ENCODE data around the gene CYLD. TPM values are rescaled to one million over a fixed set of nuclear protein-coding genes. Genes with fewer than 3 reads are reported as not detected.

The CYLD gene
- total RNA-seq, 1 experiment from 2014 or later, result 8.3 TPM

DNA sequence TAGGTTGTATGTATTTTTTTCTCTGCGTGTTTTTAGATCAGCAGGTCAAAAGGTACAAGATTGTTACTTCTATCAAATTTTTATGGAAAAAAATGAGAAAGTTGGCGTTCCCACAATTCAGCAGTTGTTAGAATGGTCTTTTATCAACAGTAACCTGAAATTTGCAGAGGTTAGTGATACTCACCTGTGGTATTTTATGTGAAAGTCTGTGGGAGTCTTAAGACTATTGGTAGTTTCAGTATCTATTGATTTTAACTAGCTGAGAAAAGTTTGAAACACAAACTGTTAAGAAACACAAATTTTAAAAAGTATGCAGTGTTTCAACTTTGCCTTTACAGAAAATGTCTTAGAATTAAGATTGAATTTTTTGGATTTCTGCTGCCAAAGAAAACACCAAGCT lies 49.6 kb downstream of the CYLD start:
- Histone ChIP-seq H3K27me3 (no peaks in the 10 kb centered on the region), H3K36me3 (no peaks in the 10 kb centered on the region), H3K4me3 (no peak overlapping the region), H3K9me3 (no peaks in the 10 kb centered on the region)
- no peak for DNase-seq

DNA sequence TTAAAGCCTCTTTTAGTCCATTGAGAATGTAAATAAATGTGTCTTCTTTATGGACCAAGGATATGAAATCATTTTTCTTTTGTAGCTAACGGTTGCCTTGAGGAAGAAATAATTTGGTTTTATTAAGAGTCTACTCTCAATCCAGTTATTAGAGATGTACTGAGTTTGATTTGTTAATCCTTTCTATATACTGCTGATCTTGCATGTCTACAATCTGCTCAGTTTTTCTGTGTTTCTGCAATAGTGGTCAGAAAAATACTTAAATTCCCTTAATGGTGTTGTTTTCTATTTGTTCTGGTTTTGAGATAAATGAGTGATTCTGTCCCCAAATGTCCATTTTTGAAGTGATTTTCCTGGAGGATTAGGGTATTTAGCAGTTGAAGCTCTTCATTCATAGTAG lies 54.9 kb downstream of the CYLD start:
- Histone ChIP-seq H3K36me3 (no peaks in the 10 kb centered on the region), H3K9me3 (no peaks in the 10 kb centered on the region), H3K27me3 (no peaks in the 10 kb centered on the region), H3K4me3 (no peak overlapping the region)
- DNase-seq, result no peak

DNA sequence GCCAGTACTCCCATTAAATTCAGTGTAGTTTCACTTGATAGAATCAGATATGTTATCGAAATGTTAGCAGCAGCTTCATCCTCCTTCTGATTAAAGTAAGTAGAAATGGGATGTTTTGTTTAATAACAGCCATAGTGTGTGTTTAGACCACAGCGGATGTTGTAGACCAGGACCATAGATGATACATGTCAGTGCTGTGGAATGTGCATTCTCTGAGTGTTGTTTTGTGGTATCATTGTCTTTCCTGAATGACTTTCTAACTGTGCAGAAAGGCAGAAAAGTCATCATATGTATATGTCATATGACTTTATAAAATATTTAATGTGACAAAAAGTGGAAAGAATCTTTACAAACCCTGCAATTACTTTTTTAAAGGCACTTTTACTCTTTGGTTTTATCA lies 55.6 kb downstream of the CYLD start:
- DNase-seq, result no peak
- Histone ChIP-seq H3K27me3 (no peaks in the 10 kb centered on the region), H3K4me3 (no peak overlapping the region), H3K9me3 (no peaks in the 10 kb centered on the region), H3K36me3 (no peaks in the 10 kb centered on the region)

DNA sequence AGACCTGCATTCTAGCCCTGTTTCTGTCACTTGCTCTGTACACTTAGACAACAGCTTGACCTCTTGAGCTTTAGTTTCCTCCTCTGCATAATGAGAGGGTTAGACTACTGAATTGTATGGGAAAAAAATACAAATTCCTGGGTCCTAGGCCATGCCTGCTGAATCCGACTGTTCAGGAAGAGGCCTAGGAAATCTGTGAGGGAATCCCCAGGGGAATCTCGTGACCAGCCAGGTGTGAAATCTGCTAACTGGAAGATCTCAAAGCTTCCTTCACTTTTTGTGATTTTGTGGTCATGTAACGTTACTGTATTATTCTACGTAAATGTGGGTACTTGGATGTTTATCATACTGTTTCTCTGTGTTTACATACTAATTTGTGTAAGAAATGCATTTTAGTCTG lies 58.2 kb downstream of the CYLD start:
- H3K27me3 ChIP-seq, result no peaks in the 10 kb centered on the region
- DNase-seq, result no peak
- no peak overlapping the region for H3K4me3 ChIP-seq
- H3K36me3 ChIP-seq, result no peaks in the 10 kb centered on the region
- H3K9me3 ChIP-seq, result no peaks in the 10 kb centered on the region

DNA sequence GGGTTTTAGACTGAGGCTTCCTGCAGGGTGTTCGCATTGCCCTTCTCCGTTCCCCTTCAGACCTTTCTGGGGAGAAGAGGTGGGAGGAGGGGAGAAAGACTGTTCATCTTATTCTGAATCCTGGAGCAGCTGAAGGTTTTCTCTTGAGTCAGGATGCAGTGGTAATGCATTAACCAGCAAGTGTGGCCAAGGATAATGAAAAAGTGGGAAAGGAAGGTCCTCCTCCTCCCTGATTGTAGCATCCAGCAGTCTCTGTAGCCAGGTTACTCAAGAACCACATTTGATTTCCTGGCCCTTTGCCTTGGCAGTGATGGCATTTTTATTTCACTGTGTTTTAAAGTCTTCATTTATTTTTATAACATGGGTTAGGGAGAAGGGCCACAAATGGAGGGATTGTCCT lies 59.1 kb downstream of the CYLD start:
- Histone ChIP-seq H3K36me3 (no peaks in the 10 kb centered on the region), H3K27me3 (no peaks in the 10 kb centered on the region), H3K9me3 (no peaks in the 10 kb centered on the region), H3K4me3 (no peak overlapping the region)
- no peak for DNase-seq

DNA sequence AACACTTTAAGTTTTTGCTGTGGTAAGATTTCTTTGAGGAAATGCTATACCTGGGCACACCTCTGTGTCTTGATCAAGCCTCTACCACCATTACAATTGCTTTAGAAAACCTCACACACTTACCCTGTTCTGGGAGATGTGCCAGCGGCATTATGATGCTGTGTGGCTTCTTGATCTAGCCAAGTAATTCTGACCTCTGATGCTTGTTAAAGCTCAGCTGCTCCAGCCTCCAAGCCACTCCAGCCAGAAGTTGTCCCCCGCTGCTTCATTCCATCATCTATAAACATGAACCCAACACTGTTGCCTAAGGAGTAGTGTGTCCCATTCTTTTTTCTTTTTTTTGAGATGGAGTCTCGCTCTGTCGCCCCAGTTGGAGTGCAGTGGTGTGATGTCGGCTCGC lies 60.1 kb downstream of the CYLD start:
- no peak overlapping the region for H3K4me3 ChIP-seq
- DNase-seq, result peak; percentile 48
- H3K36me3 ChIP-seq, result no peaks in the 10 kb centered on the region
- H3K9me3 ChIP-seq, result no peaks in the 10 kb centered on the region
- H3K27me3 ChIP-seq, result no peaks in the 10 kb centered on the region

DNA sequence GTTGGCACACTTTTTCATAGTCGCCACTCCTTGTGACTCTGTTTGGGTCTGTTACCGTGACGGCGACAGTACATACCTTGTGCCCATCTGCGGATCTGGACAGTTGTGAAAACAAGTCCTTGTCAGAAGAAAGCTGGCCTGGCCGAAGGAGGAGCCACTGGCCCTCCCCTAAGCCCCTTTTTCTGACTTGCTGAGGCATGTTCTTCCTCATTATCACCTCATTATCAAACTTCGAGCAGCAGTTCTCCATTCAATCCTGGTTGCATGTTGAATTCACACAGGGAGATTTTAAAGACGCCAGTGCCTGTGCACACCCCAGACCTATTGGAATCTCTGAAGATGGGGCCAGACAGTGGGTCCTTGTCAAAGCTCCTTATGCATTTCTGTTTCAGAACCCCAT lies 61.1 kb downstream of the CYLD start:
- no peak for DNase-seq
- Histone ChIP-seq H3K27me3 (no peaks in the 10 kb centered on the region), H3K36me3 (no peaks in the 10 kb centered on the region), H3K4me3 (no peak overlapping the region), H3K9me3 (no peaks in the 10 kb centered on the region)

DNA sequence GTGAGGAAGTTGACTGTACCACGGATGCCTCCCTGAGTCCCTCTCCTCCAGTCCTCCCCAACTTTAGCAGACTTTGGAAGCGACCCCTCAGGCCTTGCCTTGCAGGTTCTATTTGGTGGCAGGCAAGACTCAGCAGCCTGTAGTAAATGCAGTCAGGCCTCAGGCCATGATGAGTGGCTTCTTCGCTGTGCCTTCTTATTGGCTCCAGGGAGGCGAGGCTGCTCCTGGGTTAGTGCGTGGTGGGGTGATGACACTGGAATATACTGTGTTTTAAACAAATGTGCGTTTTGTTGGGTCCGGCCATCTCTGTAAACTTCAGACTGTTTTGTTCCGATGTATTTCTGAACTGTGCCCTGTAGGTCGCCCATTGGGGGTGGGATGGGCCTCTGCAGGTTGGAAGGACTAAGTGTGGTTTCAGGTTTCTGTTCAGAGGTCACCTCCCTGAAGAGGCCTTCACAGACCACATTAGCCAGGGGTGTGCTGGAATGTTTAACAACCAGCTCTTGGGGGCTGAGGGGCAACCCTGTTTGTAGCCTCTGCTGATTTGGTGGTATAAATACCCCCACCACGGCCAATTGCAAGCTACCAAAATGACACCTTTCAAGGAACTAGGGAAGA lies 62.5 kb downstream of the CYLD start:
- no peaks in the 10 kb centered on the region for H3K36me3 ChIP-seq
- DNase-seq, result no peak
- H3K4me3 ChIP-seq, result no peak overlapping the region
- H3K9me3 ChIP-seq, result no peaks in the 10 kb centered on the region
- H3K27me3 ChIP-seq, result no peaks in the 10 kb centered on the region

DNA sequence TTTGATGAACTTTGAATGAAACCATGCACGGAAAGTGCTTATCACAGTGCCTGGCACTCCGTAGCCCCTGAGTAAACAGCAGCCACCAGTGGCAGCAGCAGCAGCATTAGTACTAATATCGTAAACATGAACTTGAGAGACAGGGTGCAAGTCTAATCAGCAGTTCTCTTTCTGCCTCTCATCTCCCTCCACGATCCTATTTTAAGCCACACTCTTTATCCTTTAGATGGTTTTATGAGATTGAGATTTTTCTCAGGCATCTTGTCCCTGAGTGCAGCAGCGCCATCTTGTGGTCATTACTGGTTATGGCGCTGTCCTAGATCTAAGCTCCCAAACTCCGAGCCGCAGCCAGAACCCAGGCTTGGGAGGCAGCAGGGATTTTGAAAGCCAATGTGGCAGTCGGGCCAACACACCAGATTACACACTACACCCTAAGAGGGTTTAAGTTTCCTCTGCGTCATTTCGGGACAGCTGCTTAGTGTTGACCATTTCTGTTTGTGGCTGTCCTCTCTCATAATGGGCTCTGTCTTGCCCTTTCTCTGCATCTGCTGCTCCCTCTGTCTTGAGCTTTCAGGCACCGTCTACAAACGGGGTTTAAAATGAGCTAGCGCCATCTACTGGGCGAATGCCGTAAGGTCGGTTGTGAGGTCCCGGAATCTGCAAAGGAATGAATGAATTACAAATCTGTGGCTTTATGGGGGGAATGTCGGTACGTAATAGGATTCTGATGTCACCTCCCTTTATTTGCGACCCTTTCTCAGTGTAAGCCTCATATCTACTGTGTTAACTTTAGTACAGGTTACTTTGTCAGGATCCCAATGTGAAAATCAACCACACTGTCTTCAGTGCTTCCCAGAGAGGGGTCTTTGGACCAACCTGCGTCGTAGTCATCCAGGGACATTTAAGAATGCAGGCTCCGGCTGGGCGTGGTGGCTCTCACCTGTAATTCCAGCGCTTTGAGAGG lies 64.5 kb downstream of the CYLD start:
- Histone ChIP-seq H3K9me3 (no peaks in the 10 kb centered on the region), H3K4me3 (peak overlapping the region; percentile 23), H3K27me3 (no peaks in the 10 kb centered on the region), H3K36me3 (no peaks in the 10 kb centered on the region)
- DNase-seq, result peak; percentile 52

DNA sequence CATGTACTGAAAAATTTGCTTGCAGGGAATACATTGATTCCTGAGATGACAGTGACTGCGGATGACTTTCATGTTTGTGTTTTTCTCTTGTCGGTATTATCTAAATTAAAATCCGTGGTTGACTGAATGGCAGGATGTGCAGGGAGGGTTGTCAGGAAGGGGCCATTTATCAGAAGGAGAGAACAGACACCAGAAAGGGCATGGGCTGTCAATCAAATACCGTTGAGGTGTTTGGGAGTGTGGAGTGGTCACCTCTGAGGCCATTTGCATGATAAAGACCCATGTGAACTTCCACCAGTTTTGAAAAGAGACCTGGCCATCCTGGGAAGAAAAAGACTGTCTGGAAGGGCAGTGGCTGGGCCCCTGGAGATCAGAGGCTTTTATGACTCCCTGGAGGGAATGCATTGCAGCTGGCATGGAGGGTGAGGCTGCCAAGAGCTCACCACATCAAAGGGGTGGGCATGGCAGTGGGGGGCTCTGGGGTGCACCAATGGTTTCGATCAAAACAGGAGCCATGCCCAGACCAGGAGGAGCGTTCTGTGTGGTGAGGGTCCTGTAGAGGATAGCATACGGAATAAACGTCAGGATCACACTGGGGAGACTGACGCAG lies 67.1 kb downstream of the CYLD start:
- Histone ChIP-seq H3K36me3 (no peaks in the 10 kb centered on the region), H3K27me3 (no peaks in the 10 kb centered on the region)

DNA sequence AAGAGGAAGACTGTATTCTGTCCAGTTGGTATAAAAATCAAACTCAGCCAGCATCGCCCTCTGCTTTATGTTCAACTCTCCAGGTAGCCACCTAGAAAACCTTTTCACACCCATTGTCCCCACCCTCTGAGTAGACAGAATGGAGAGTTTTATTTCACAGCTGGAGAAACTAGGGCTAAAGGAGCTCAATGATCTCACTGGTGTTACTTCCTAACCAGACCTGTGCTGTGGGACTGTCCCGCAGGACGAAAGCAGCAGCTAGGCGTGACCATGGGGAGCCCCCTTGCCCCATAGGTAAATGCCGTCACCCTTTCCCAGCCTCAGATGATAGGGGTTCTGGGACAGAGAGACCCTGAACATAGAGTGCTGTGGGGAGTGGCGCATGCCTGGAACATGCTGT lies 67.7 kb downstream of the CYLD start:
- no peak for DNase-seq
- H3K9me3 ChIP-seq, result no peaks in the 10 kb centered on the region
- no peak overlapping the region for H3K4me3 ChIP-seq
- no peaks in the 10 kb centered on the region for H3K36me3 ChIP-seq
- H3K27me3 ChIP-seq, result no peaks in the 10 kb centered on the region

More for the DNA sequence above, 67.1 kb downstream of the CYLD start:
- Histone ChIP-seq H3K4me3 (no peak overlapping the region), H3K9me3 (no peaks in the 10 kb centered on the region)
- DNase-seq, result no peak

DNA sequence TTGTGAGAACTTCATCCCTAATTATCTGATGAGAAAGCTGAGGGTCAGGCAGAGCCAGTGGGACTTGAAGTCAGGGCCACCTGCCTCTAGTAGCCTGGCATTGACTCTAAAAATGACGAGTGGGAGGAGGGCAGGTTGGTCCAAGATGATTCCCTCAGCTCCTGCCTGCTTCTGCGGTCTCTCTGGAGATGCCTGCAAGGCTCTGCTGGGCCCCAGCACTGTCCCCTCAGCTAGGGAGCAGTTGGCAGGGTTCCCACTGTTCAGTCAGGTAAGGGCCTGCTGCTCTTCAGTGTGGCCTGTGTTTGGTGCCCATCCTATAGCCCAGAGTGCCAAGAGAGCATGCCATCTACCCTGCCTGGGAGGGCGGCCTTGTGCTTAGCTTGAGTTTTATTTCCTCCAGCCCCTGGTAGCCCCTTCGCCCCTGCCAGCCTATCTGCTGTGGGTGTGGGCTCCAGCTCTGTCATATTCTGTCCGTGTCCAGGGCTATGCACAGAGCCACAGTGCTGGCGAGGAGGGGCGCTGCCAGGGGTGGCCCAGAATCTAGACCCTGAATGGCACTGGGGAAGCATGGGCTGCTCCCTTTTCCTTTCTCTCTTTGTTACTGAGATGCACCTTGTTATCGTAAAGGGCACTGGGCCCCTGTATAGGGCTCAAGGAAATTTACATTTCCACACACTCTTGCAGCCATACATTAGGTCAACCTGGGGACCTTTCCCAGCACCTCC lies 68.5 kb downstream of the CYLD start:
- no peak for DNase-seq
- no peak overlapping the region for H3K4me3 ChIP-seq
- H3K27me3 ChIP-seq, result no peaks in the 10 kb centered on the region
- no peaks in the 10 kb centered on the region for H3K36me3 ChIP-seq
- no peaks in the 10 kb centered on the region for H3K9me3 ChIP-seq

DNA sequence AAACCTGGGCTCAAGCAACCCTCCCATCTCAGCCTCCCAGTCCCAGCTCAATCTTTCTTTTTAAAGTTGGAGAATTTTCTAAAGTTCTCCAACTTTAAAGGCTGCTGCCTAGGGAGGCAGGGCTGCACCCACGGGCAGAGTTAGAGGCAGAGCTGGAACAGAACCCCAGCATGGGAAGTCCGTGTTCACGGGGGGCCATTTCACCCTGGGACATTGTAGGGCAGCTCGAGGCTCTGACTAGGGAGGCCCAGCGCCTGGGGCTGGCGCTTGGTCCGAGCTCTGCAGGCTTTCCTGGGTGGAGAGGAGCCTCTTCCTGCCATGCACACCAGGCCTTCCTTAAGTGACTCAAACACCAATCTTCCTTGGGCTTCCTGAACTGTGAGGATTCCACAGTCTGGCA lies 70.2 kb downstream of the CYLD start:
- Histone ChIP-seq H3K27me3 (no peaks in the 10 kb centered on the region), H3K9me3 (no peaks in the 10 kb centered on the region), H3K4me3 (no peak overlapping the region), H3K36me3 (no peaks in the 10 kb centered on the region)
- no peak for DNase-seq

DNA sequence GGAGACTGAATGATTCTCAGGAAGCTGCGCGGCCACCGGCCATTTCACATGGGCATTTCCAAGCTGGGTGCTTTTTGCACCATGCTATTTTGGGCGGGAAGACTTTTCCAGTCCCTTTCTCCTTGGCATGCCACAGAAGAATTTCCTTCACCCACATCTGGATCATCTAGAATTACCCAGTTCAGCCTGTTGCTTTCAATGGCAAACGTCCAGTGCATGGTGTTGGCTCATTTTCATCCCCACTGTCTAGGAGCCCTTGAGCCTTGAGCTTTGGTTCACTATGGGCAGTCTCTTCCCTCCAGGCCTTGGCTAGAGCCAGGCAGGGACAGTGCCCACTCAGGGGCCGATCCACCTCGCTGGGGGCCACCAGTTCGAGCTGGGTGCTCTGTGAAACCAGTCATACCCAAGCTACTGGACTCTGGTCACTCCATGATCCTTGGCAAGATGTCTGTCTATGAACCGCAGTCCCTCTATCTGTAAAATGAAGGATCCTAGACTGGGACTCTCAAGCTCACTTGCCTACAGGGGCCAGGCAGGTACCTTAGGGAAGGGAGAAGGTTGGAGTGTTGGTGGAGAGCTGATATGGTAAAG lies 71.1 kb downstream of the CYLD start:
- DNase-seq, result no peak
- no peaks in the 10 kb centered on the region for H3K27me3 ChIP-seq

DNA sequence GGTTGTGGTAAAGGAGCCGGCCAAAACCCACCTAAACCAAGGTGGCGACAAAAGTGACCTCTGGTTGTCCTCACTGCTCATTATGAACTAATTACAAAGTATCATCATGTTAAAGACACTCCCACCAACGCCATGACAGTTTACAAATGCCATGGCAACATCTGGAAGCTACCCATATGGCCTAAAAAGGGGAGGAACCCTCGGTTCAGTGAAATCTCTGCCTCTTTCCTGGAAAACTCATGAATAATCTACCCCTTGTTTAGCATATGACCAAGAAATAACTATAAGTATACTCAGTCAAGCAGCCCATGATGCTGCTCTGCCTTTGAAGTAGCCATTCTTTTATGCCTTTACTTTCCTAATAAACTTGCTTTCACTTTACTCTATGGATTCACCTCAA lies 72.2 kb downstream of the CYLD start:
- DNase-seq, result no peak
- Histone ChIP-seq H3K4me3 (no peak overlapping the region), H3K9me3 (no peaks in the 10 kb centered on the region), H3K36me3 (no peaks in the 10 kb centered on the region), H3K27me3 (no peaks in the 10 kb centered on the region)

More for the DNA sequence above, 71.1 kb downstream of the CYLD start:
- H3K4me3 ChIP-seq, result no peak overlapping the region
- H3K36me3 ChIP-seq, result no peaks in the 10 kb centered on the region
- H3K9me3 ChIP-seq, result no peaks in the 10 kb centered on the region

DNA sequence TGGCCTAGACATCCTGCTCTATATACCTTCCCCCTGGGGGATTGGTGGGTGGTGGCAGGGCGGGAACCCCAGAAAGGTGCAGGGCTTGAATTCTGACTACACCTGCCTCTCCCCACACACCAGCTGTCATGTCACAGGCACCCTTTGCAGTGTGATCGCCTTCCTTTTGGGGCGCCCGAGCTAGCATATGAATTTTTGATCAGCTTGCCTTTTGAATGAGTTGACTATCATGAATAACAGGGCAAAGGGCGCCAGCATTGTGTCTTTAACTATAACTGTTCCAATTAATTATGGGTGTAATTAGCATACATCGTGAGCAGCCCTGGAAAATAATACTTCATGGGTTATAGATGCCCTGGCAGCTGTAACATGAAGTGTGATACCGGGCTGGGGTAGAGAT lies 72.7 kb downstream of the CYLD start:
- H3K27me3 ChIP-seq, result no peaks in the 10 kb centered on the region
- DNase-seq, result no peak
- no peak overlapping the region for H3K4me3 ChIP-seq
- H3K9me3 ChIP-seq, result no peaks in the 10 kb centered on the region
- no peaks in the 10 kb centered on the region for H3K36me3 ChIP-seq

DNA sequence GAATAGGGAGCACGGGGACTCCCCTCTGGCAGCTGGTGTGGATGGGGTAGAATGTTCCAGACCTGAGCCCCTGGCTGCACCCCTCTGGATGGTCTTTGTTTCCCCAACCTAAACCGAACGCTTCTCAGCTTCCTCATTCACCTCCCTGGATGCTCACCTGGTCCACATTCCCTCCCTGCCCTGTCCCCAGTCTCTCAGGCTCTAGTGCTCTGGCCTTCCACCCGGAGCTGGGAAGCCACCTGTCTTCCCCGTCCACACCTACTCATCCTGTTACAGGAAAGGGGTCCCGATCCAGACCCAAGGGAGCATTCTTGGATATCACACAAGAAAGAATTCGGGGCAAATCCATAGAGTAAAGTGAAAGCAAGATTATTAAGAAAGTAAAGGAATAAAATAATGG lies 73.5 kb downstream of the CYLD start:
- Histone ChIP-seq H3K36me3 (no peaks in the 10 kb centered on the region), H3K9me3 (no peaks in the 10 kb centered on the region), H3K4me3 (no peak overlapping the region), H3K27me3 (no peaks in the 10 kb centered on the region)
- DNase-seq, result no peak
